GM12873 (cell line): ENCODE data around the gene C19orf85.

Source experiments
- TF ChIP-seq, protein P1 (sequence below): IDR thresholded peaks from 2 replicates; pipeline ENCODE4 v1.5.1; 2012; ENCODE audit warnings: low read depth, mild to moderate bottlenecking, moderate library complexity, low read length, control low read depth; ENCODE audit not compliant: insufficient read depth; ENCODE audit errors: missing control alignments

Gene C19orf85

DNA sequence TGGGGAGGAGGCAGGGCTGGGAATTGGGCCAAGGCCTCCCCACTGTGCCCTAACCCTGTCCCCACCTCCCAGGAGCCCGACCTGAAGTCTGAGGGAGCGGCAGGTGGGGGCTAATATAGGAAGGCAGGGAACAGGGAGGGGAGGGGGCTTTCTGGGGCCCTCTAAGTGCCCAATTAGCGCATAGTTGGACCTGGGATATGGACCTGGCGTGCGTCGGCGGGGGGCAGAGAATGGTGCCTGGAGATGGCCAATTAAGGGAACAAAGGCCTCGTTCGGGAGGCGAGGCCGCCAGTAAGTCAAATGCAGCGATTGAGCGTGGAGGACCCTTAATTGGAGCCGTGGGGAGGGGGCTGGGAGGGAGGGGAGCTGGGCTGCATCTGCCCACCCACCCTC is at the start of gene C19orf85:
Gene C19orf85 (minus strand): TSS at position 90 of the 393 bp plus-strand sequence. CDS start 197 bp downstream, outside the sequence.
- TF ChIP-seq, protein P1, sequence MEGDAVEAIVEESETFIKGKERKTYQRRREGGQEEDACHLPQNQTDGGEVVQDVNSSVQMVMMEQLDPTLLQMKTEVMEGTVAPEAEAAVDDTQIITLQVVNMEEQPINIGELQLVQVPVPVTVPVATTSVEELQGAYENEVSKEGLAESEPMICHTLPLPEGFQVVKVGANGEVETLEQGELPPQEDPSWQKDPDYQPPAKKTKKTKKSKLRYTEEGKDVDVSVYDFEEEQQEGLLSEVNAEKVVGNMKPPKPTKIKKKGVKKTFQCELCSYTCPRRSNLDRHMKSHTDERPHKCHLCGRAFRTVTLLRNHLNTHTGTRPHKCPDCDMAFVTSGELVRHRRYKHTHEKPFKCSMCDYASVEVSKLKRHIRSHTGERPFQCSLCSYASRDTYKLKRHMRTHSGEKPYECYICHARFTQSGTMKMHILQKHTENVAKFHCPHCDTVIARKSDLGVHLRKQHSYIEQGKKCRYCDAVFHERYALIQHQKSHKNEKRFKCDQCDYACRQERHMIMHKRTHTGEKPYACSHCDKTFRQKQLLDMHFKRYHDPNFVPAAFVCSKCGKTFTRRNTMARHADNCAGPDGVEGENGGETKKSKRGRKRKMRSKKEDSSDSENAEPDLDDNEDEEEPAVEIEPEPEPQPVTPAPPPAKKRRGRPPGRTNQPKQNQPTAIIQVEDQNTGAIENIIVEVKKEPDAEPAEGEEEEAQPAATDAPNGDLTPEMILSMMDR, result no peak

DNA sequence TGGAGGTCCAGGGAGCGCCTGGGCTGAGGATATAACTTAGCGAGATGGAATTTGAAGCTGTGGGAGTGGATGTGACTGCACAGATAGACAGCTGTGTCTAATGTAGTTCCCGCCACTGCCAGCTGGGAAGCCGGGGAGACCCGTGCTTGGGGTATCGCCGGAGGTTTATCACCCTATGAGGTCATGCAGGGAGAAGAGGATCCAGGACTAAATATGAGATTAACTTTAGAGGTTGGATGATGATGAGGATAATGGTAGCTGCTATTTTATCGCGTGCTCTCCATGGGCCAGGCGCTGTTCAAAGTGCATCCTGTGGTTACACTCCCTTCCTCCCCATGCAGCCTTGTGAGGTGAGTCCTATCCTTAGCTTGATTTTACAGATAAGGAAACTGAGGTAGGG is 43.6 kb upstream of the C19orf85 start:
- TF ChIP-seq, protein P1, result no peak

DNA sequence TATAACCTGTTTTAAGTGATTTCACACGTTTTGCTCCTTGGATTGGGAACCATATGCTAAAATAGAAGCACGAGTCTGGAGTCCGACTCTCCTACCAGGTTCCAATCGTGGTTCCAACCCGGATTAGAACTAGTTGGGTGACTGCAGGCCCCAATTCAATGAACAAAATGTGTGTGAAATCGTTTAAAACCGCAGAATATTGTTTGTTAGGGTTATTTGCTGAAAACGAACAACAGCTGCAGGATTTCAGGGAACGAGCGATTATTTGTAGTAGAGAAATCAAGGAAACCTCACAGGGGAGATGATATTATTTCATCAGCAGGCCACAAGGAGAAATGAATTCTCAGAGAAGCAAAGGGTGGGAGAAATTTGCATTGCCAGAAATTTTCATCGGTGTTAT is 40.4 kb upstream of the C19orf85 start:
- TF ChIP-seq, protein P1, result no peak

DNA sequence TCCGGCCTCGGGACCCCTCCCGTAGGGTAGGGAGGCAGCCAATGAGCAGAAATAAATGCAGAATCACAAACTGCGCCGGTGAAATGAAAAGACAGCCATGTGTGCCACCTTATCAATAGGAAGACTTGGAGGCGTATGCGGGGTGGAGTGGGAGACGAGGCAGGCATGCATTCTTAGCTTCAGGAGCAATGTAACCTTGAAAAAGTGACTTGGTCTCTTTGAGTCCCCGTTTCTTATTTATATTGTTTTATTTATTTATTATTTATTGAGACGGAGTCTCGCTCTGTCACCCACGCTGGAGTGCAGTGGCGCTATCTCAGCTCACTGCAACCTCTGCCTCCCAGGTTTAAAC is 39.7 kb upstream of the C19orf85 start:
- TF ChIP-seq, protein P1, result no peak

DNA sequence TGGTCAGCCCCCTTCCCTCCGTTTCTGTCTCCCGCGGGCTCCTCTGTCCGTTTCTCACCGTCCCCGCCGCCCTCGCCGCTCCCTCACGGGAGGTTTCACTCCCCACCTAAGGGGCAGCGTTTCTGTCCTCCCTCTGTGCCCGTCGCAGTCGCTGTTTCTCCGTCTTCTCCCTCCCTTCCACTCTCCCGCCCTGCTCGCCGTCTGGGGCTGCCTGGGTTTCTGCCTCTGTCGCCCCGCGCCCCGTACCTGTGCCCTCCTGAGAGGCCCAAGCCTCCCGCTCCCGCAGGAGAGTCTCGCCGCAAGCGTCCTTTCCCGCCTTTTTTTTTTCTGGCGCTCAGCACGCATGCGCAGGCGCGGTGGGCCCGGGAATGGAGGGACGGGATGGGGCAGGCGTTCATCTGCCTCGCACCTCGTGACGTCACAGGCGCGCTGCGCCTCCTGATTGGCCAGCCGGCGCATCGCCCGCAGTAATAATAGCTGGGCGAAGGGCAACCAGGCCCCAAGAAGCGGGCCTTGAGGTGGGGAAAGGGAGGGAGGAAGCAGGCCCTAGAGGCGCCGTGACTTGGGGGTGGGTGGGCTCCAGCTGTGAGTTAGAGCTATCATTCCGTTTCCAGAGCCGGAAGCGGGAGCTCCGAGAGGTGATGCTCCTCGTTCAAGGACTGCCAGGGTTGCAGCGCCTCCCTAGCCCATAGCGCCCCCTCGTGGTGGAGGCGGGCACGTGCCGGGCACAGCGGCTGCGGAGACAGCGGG is 39.1 kb upstream of the C19orf85 start:
- TF ChIP-seq, protein P1, result peak; percentile 97

DNA sequence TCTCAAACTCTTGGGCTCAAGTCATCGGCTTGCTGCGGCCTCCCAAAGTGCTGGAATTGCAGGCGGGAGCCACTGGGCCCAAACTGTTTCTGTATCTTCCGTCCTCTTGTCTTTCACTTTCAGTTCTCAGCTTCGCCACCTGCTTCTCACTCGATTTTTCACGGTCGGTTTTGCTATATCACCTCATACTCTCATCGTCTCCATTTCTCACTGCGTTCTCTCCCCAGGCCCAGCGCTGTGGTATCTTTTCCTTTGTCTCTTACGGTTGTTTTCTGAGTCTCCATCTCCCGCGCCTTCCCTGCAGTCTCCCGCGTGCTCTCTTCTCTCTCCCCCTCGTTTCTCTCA is 38.6 kb upstream of the C19orf85 start:
- TF ChIP-seq, protein P1, result no peak

DNA sequence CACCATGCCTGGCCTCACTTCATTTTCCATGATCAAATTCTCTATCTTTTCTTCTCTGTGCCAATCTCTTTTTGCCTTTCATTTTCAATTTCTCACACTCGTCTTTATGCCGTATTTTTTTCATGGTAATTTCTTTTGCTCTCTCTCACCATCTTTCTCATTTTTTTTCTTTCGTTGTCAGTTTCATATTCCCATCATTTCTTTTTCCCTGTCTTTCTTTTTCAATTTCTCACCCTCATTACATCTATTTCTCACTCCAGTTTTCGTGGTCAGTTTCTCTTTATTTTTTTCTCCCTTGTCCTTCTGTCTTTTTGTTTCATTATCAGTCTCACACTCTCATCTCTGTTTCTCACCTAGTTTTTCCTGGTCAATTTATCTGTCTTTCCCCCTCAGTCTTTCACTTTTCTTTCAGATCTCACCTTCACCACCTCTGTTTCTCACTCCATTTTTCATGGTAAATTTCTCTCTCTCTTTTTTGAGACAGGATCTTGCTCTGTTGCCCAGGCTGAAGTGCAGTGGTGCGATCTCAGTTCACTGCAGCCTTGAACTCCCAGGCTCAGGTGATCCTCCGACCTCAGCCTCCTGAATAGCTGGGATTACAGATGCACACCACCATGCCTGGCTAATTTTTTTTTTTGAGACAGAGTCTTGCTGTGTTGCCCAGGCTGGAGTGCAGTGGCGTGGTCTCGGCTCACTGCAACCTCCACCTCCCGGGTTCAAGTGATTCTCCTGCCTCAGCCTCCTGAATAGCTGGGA is 37.8 kb upstream of the C19orf85 start:
- TF ChIP-seq, protein P1, result no peak
